Measurements from ENCODE around the gene PCDHA6.
"Not testable (repeated sequence)": the region's sequence is repeated elsewhere in the genome, so short reads cannot be mapped to it uniquely, and the experiment has no call there.

The PCDHA6 gene

DNA sequence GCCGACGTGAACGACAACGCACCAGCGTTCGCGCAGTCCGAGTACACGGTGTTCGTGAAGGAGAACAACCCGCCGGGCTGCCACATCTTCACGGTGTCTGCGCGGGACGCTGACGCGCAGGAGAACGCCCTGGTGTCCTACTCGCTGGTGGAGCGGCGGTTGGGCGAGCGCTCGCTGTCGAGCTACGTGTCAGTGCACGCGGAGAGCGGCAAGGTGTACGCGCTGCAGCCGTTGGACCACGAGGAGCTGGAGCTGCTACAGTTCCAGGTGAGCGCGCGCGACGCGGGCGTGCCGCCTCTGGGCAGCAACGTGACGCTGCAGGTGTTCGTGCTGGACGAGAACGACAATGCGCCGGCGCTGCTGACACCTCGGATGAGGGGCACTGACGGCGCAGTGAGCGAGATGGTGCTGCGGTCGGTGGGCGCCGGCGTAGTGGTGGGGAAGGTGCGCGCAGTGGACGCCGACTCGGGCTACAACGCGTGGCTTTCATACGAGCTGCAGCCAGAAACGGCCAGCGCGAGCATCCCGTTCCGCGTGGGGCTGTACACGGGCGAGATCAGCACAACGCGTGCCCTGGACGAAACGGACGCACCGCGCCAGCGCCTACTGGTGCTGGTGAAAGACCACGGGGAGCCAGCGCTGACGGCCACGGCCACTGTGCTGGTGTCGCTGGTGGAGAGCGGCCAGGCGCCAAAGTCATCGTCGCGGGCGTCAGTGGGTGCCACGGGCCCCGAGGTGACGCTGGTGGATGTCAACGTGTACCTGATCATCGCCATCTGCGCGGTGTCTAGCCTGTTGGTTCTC is 22.3 kb downstream of the PCDHA6 start:
- H3K4me1 ChIP-seq (ENCODE audit: insufficient read depth, low read length); H3K36me3 ChIP-seq (ENCODE audit: insufficient read depth, low read depth, low read length); H3K27me3 ChIP-seq (ENCODE audit: insufficient read depth, low read length); H3K9ac ChIP-seq (ENCODE audit: low read depth, low read length); H3K4me3 ChIP-seq (ENCODE audit: low read length); H3K27ac ChIP-seq (ENCODE audit: low read length); H3K9me3 ChIP-seq (ENCODE audit: insufficient read depth, low read depth, low read length): not testable (repeated sequence)

DNA sequence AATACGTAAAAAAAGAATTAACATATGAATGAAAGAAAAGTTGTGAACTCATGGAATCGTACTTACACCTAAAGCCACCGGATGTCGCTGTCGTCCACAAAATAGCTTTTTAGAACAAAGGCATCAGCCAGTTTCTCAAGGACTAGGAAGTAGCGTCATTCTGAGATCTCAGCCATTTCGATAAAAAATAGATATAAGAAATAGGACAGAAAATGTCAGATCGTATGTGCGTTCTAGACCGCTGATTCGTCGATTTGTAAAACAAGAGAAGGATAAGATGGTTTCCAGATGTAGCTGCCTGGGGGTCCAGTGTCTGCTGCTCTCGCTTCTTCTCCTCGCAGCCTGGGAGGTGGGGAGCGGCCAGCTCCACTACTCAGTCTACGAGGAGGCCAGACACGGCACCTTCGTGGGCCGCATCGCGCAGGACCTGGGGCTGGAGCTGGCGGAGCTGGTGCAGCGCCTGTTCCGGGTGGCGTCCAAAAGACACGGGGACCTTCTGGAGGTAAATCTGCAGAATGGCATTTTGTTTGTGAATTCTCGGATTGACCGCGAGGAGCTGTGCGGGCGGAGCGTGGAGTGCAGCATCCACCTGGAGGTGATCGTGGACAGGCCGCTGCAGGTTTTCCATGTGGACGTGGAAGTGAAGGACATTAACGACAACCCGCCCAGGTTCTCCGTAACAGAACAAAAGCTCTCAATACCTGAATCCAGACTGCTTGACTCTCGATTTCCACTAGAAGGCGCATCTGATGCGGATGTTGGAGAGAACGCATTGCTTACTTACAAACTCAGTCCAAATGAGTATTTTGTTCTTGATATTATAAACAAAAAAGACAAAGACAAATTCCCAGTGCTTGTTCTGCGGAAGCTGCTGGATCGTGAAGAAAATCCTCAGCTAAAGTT is 28.3 kb downstream of the PCDHA6 start, which contains the start of gene PCDHA10:
TSS of gene PCDHA10 (plus strand) at position 126 of the 903 bp plus-strand sequence. CDS start at position 278, 152 bp downstream.
- H3K27me3 ChIP-seq (ENCODE audit: insufficient read depth, low read length), result no peaks in the 10 kb centered on the region
- H3K36me3 ChIP-seq (ENCODE audit: insufficient read depth, low read depth, low read length), result no peaks in the 10 kb centered on the region
- H3K9me3 ChIP-seq (ENCODE audit: insufficient read depth, low read depth, low read length), result peaks cover 23% of the 10 kb centered on the region
- H3K4me1 ChIP-seq (ENCODE audit: insufficient read depth, low read length), result no peaks in the 10 kb centered on the region
- no peak within 1 kb of the TSS; the same call in 1 of the 2 replicates for H3K4me3 ChIP-seq (ENCODE audit: low read length)
- H3K27ac ChIP-seq (ENCODE audit: low read length), result no peak within 1 kb of the TSS
- H3K9ac ChIP-seq (ENCODE audit: low read depth, low read length), result no peak within 1 kb of the TSS

DNA sequence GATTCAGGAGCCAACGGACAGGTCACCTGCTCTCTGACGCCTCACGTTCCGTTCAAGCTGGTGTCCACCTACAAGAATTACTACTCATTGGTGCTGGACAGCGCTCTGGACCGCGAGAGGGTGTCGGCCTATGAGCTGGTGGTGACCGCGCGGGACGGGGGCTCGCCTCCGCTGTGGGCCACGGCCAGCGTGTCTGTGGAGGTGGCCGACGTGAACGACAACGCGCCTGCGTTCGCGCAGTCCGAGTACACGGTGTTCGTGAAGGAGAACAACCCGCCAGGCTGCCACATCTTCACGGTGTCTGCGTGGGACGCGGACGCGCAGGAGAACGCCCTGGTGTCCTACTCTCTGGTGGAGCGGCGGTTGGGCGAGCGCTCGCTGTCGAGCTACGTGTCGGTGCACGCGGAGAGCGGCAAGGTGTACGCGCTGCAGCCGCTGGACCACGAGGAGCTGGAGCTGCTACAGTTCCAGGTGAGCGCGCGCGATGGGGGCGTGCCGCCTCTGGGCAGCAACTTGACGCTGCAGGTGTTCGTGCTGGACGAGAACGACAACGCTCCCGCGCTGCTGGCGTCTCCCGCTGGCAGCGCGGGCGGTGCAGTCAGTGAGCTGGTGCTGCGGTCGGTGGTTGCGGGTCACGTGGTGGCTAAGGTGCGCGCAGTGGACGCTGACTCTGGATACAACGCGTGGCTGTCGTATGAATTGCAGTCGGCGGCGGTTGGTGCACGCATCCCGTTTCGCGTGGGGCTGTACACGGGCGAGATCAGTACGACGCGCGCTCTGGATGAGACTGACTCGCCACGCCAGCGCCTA is 29.6 kb downstream of the PCDHA6 start:
- no peak overlapping the region for H3K4me3 ChIP-seq (ENCODE audit: low read length)
- no peaks in the 10 kb centered on the region for H3K27me3 ChIP-seq (ENCODE audit: insufficient read depth, low read length)
- no peak overlapping the region for H3K27ac ChIP-seq (ENCODE audit: low read length)
- H3K9me3 ChIP-seq (ENCODE audit: insufficient read depth, low read depth, low read length), result peaks cover 36% of the 10 kb centered on the region
- H3K4me1 ChIP-seq (ENCODE audit: insufficient read depth, low read length), result no peaks in the 10 kb centered on the region
- H3K36me3 ChIP-seq (ENCODE audit: insufficient read depth, low read depth, low read length), result no peaks in the 10 kb centered on the region
- H3K9ac ChIP-seq (ENCODE audit: low read depth, low read length), result no peak overlapping the region

DNA sequence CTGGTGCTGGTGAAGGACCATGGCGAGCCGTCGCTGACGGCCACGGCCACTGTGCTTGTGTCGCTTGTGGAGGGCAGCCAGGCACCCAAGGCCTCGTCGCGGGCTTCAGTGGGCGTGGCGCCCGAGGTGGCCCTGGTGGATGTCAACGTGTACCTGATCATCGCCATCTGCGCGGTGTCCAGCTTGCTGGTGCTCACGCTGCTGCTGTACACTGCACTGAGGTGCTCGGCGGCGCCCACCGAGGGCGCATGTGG is 30.2 kb downstream of the PCDHA6 start:
- Histone ChIP-seq H3K4me1 (ENCODE audit: insufficient read depth, low read length) (no peaks in the 10 kb centered on the region), H3K9me3 (ENCODE audit: insufficient read depth, low read depth, low read length) (peaks cover 41% of the 10 kb centered on the region), H3K27me3 (ENCODE audit: insufficient read depth, low read length) (no peaks in the 10 kb centered on the region), H3K4me3 (ENCODE audit: low read length) (no peak overlapping the region), H3K27ac (ENCODE audit: low read length) (no peak overlapping the region), H3K36me3 (ENCODE audit: insufficient read depth, low read depth, low read length) (no peaks in the 10 kb centered on the region), H3K9ac (ENCODE audit: low read depth, low read length) (no peak overlapping the region)

DNA sequence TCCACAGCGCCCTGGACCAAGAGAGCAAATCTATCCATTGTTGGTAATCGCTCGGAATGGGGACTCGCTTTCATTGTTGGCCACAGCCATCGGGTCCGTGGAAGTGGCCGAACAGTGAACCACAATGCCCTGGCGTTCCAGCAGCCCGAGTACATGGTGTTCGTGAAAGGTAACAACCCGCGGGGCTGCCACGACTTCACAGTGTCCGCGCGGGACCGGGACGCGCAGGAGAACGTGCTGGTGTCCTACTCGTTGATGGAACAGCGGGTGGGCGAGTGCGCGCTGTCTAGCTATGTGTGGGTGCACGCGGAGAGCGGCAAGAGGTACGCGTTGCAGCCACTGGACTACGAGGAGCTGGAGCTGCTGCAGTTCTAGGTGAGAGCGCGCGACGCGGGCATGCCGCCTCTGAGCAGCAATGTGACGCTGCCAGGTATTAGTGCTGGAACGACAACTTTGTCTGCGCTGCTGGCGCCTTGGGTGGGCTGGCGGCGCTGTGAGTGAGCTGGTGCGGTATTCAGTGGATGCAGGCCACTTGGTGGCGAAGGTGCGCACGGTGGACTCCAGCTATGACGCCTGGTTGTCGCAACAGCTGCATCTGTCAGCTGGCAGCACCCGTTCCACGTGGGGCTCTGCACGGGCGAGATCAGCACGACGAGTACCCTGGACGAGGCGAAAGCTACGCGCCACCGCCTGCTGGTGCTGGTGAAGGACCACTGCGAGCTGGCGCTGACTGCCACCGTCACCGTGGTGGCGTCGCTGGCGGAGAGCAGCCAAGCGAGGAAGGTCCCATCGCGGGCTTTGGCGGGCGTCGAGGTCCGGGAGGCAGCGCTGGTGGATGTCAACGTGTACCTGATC is 34.9 kb downstream of the PCDHA6 start:
- Histone ChIP-seq H3K4me1 (ENCODE audit: insufficient read depth, low read length) (no peaks in the 10 kb centered on the region), H3K9ac (ENCODE audit: low read depth, low read length) (no peak overlapping the region)

DNA sequence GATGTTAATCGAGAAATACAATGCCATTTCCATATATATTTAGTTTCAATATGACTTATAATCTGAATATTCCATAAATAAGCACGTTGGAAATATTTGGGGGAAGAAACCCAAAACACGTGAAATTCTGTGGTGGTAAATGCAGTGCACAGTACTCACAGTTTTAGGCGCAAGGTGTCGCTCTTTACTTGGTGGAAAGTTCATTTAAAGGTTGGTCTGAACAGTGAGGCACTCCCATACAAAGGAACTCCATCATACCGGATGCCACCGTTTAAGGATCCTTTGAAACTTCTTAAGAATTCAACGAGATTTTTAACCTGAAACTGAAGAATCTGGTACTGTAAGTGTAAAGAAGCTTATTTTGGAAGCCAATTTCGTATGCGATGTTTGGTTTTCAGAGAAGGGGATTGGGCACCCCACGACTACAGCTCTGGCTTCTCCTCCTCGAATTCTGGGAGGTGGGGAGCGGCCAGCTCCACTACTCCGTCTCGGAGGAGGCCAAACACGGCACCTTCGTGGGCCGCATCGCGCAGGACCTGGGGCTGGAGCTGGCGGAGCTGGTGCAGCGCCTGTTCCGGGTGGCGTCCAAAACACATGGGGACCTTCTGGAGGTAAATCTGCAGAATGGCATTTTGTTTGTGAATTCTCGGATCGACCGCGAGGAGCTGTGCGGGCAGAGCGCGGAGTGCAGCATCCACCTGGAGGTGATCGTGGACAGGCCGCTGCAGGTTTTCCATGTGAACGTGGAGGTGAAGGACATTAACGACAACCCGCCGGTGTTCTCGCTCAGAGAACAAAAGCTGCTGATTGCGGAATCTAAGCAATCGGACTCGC is 41.2 kb downstream of the PCDHA6 start, which contains the start of gene PCDHA11:
TSS of gene PCDHA11 (plus strand) at position 237 of the 834 bp plus-strand sequence. CDS start at position 384, 147 bp downstream.
- H3K27ac ChIP-seq (ENCODE audit: low read length), result no peak within 1 kb of the TSS
- no peaks in the 10 kb centered on the region for H3K36me3 ChIP-seq (ENCODE audit: insufficient read depth, low read depth, low read length)
- peak within 1 kb of the TSS; percentile 63; the same call in 1 of the 2 replicates for H3K4me3 ChIP-seq (ENCODE audit: low read length)
- peaks cover 23% of the 10 kb centered on the region; the same call in 1 of the 2 replicates for H3K9me3 ChIP-seq (ENCODE audit: insufficient read depth, low read depth, low read length)
- peak within 1 kb of the TSS; percentile 62; the same call in 1 of the 2 replicates for H3K9ac ChIP-seq (ENCODE audit: low read depth, low read length)
- no peaks in the 10 kb centered on the region for H3K27me3 ChIP-seq (ENCODE audit: insufficient read depth, low read length)
- H3K4me1 ChIP-seq (ENCODE audit: insufficient read depth, low read length), result no peaks in the 10 kb centered on the region

More for the DNA sequence above, 34.9 kb downstream of the PCDHA6 start:
- Histone ChIP-seq H3K27ac (ENCODE audit: low read length) (no peak overlapping the region), H3K36me3 (ENCODE audit: insufficient read depth, low read depth, low read length) (no peaks in the 10 kb centered on the region), H3K27me3 (ENCODE audit: insufficient read depth, low read length) (no peaks in the 10 kb centered on the region), H3K4me3 (ENCODE audit: low read length) (no peak overlapping the region), H3K9me3 (ENCODE audit: insufficient read depth, low read depth, low read length) (peaks cover 44% of the 10 kb centered on the region)

DNA sequence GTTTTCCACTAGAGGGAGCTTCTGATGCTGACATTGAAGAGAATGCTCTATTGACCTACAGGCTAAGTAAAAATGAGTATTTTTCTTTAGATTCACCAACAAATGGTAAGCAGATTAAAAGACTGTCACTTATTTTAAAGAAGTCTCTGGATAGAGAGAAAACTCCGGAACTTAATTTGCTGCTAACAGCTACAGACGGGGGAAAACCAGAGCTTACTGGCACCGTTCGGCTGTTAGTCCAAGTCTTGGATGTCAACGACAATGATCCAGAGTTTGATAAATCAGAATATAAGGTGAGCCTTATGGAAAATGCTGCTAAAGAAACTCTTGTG is 41.8 kb downstream of the PCDHA6 start:
- H3K27ac ChIP-seq (ENCODE audit: low read length), result no peak overlapping the region
- H3K4me3 ChIP-seq (ENCODE audit: low read length), result peak overlapping the region; percentile 63; the same call in 1 of the 2 replicates
- H3K36me3 ChIP-seq (ENCODE audit: insufficient read depth, low read depth, low read length), result no peaks in the 10 kb centered on the region
- no peaks in the 10 kb centered on the region for H3K4me1 ChIP-seq (ENCODE audit: insufficient read depth, low read length)
- H3K27me3 ChIP-seq (ENCODE audit: insufficient read depth, low read length), result no peaks in the 10 kb centered on the region
- peaks cover 23% of the 10 kb centered on the region; the same call in 1 of the 2 replicates for H3K9me3 ChIP-seq (ENCODE audit: insufficient read depth, low read depth, low read length)
- peak overlapping the region; percentile 62; the same call in 1 of the 2 replicates for H3K9ac ChIP-seq (ENCODE audit: low read depth, low read length)

DNA sequence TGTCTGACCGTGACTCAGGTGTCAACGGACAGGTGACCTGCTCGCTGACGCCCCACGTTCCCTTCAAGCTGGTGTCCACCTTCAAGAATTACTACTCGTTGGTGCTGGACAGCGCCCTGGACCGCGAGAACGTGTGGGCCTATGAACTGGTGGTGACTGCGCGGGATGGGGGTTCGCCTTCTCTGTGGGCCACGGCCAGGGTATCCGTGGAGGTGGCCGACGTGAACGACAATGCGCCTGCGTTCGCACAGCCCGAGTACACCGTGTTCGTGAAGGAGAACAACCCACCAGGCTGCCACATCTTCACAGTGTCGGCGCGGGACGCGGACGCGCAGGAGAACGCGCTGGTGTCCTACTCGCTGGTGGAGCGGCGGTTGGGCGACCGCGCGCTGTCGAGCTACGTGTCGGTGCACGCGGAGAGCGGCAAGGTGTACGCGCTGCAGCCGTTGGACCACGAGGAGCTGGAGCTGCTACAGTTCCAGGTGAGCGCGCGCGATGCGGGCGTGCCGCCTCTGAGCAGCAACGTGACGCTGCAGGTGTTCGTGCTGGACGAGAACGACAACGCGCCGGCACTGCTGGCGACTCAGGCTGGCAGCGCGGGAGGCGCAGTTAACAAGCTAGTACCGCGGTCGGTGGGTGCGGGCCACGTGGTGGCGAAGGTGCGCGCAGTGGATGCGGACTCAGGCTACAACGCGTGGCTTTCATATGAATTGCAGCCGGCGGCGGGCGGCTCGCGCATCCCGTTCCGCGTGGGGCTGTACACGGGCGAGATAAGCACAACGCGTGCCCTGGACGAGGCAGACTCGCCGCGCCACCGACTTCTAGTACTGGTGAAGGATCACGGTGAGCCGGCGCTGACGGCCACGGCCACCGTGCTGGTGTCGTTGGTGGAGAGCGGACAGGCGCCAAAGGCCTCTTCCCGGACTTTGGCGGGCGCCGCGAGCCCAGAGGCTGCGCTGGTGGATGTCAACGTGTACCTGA is 42.8 kb downstream of the PCDHA6 start:
- H3K4me1 ChIP-seq (ENCODE audit: insufficient read depth, low read length), result no peaks in the 10 kb centered on the region
- no peak overlapping the region for H3K27ac ChIP-seq (ENCODE audit: low read length)
- peaks cover 18% of the 10 kb centered on the region; the same call in 1 of the 2 replicates for H3K9me3 ChIP-seq (ENCODE audit: insufficient read depth, low read depth, low read length)
- no peak overlapping the region for H3K4me3 ChIP-seq (ENCODE audit: low read length)
- H3K27me3 ChIP-seq (ENCODE audit: insufficient read depth, low read length), result no peaks in the 10 kb centered on the region
- H3K9ac ChIP-seq (ENCODE audit: low read depth, low read length), result no peak overlapping the region
- H3K36me3 ChIP-seq (ENCODE audit: insufficient read depth, low read depth, low read length), result no peaks in the 10 kb centered on the region
